NCI-H1417 treated with DMSO at 0.1 percent for 48 hours (cell line): ENCODE results near the gene AGFG2.

ENCODE experiments used
- DNase-seq: peaks from one replicate; lab custom pipeline; 2025; lab: John Stamatoyannopoulos, UW

AGFG2 gene

GRCh38 chr7:100586266-100587025, 47.4 kb downstream of the AGFG2 start, which contains the start of gene FBXO24:
Gene FBXO24, plus strand, starts transcription at chr7:100586328. Its CDS starts 298 bp downstream, at chr7:100586626.
- peak; percentile 99 for DNase-seq

- no peak for DNase-seq
Observed at GRCh38 chr7:100588438-100588837, 49.4 kb downstream of the AGFG2 start.

GRCh38 chr7:100589341-100589947, 50.4 kb downstream of the AGFG2 start:
- DNase-seq: no peak

GRCh38 chr7:100590077-100590737, 51.2 kb downstream of the AGFG2 start:
- no peak for DNase-seq

GRCh38 chr7:100591596-100591995, 52.6 kb downstream of the AGFG2 start:
- DNase-seq: no peak

- no peak for DNase-seq
Observed at GRCh38 chr7:100595188-100595587, 56.2 kb downstream of the AGFG2 start.

GRCh38 chr7:100598425-100598824, 59.4 kb downstream of the AGFG2 start:
- no peak for DNase-seq

- DNase-seq: no peak
Observed at GRCh38 chr7:100599911-100600729, 61.1 kb downstream of the AGFG2 start.

- DNase-seq: no peak
Observed at GRCh38 chr7:100600730-100601038, 61.7 kb downstream of the AGFG2 start.

- no peak for DNase-seq
Observed at GRCh38 chr7:100602889-100603725, 64.1 kb downstream of the AGFG2 start.

- no peak for DNase-seq
Observed at GRCh38 chr7:100603726-100604027, 64.7 kb downstream of the AGFG2 start.

- DNase-seq: no peak
Observed at GRCh38 chr7:100604028-100604975, 65.3 kb downstream of the AGFG2 start.

GRCh38 chr7:100604976-100605911, 66.2 kb downstream of the AGFG2 start:
- no peak for DNase-seq

- DNase-seq: no peak
Observed at GRCh38 chr7:100606313-100606712, 67.3 kb downstream of the AGFG2 start.

- DNase-seq: no peak
Observed at GRCh38 chr7:100607111-100607510, 68.1 kb downstream of the AGFG2 start.

GRCh38 chr7:100609958-100610357, 71.0 kb downstream of the AGFG2 start:
- no peak for DNase-seq

GRCh38 chr7:100611983-100612729, 73.2 kb downstream of the AGFG2 start, which contains the start of gene MOSPD3:
Gene MOSPD3, plus strand, starts transcription at chr7:100612540. Its CDS starts 252 bp downstream, at chr7:100612792.
- DNase-seq: peak; percentile 99

GRCh38 chr7:100612730-100613390, 73.9 kb downstream of the AGFG2 start:
- no peak for DNase-seq
